SW480 (cell line): ENCODE results near the gene RIOX2.
"Not testable (repeated sequence)": the region's sequence is repeated elsewhere in the genome, so short reads cannot be mapped to it uniquely, and the experiment has no call there.

ENCODE experiments used
- DNase-seq: peaks from one replicate; pipeline ENCODE4 v3.0.0-alpha.2; 2016; ENCODE audit warnings: low spot score

RIOX2 gene

GRCh38 chr3:97971679-97972567, at the start of gene RIOX2:
TSS of gene RIOX2 (minus strand) at chr3:97972431. CDS start at chr3:97967593, 4,838 bp downstream.
- DNase-seq, result peak; percentile 72

- DNase-seq, result no peak
Measured at GRCh38 chr3:98020412-98020811, 48.2 kb upstream of the RIOX2 start.

- no peak for DNase-seq
Measured at GRCh38 chr3:98018301-98018700, 46.1 kb upstream of the RIOX2 start.

DNA sequence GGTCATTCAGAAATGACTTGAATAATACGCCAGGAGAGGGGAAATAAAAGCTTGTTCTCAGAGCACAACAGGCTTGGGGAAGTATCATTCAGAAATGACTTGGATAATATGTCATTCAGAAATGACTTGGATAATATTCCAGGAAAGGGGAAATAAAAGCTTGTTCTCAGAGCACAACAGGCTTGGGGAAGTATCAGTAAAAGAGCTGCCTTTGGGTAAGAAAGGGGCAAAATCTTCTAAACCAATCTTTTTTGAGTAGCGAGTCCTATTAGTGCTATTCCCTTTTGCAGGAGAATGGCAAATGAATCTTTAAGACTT, 42.0 kb upstream of the RIOX2 start:
- DNase-seq, result no peak

DNA sequence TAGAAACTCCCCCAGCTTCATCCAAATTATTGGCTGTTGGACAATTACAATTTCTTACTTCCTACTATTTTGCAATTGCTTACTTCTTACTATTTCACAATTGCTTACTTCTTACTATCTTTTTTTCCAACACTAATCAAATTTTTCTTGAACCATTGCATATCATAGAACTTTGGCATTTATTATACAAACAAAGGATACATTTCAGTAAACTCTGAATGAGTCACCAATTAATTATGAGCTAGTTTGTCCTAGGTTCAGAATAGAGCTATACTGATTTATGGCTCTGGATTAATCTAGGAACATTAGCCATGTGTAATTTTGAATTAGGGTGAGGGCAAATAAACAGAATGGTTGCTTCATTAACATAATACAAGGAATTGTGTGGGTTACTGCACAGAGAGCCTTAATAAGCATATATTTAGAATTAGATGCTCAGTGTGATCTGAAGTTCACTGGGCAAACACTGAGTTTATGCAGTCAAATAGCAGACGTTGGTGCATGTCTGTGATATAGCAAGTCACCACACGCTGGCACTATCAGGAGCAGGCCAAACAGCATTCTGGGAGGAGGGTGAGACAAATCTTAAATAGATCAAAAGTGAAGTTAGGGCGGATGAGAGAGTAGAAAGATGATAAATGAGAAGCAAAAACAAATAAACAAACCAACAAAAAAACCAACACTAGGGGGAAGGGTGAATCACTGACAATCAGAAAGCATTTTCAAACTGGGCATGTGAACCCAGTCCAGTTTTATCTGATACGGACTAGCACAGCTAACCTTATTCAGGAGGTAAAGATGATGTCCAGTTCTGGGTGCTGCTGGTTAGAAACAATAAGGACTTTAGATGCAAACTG, 41.4 kb upstream of the RIOX2 start:
- no peak for DNase-seq

- no peak for DNase-seq
Measured at GRCh38 chr3:98012979-98013378, 40.7 kb upstream of the RIOX2 start.

DNA sequence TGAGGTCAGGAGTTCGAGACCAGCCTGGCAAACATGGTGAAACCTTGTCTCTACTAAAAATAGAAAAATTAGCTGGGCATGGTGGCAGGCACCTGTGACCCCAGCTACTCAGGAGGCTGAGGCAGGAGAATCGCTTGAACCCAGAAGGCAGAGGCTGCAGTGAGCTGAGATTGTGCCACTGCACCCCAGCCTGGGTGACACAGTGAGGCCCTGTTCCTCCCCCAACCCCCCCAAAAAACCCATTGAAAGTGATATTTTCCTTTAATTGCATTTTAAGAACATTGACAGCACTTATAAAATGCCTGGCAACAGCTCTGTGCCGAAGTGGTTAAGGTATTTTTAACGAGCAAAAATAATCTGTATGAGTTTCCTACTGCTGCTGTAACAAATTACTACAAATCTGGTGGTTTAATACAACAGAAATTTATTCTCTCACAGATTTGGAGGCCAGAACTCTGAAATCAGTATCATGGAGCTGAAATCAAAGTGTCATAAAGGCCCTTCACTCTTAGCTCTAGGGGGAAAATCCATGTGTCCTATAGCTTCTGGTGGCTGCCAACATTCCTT, 38.7 kb upstream of the RIOX2 start:
- not testable (repeated sequence) for DNase-seq

GRCh38 chr3:98010194-98010882, 38.1 kb upstream of the RIOX2 start:
- DNase-seq, result no peak

DNA sequence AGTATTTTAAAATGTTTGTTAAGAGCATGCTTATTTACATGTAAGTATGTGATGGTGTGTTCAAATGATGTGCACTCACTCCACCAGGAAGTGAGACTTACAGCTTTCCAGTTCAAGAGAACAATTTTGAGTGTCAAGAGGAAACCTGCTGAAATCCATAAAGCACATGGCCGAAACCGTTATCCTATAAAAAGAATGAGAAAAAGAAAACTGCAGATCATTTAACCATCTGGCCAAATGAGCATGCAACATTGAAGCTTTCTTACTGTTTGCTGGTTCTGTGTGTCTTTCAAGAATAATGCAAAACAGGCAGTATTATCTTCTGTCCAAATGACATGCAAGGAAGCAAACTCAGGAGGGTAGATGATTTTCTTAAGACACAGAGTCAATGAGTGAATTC, 36.6 kb upstream of the RIOX2 start:
- no peak for DNase-seq

DNA sequence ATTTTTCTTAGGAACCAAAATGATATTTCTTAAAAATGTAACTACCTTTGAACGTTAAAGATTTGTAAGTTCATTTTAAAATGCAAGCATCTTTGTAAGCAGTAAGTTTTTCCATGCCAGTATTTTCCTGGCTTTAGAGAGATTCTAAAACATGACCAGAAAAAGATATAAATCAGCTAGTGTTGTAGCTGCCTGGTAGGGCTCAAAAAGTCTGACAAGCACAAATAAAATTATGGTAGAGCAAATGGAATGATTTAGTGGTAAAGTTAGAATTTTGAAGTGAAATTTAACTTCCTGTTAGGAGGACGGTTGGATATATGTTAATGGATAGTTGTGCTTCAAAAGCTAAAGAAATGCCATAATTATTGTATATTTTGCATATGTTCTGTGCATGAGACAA, 33.2 kb upstream of the RIOX2 start:
- no peak for DNase-seq

GRCh38 chr3:98004721-98005120, 32.5 kb upstream of the RIOX2 start:
- no peak for DNase-seq

DNA sequence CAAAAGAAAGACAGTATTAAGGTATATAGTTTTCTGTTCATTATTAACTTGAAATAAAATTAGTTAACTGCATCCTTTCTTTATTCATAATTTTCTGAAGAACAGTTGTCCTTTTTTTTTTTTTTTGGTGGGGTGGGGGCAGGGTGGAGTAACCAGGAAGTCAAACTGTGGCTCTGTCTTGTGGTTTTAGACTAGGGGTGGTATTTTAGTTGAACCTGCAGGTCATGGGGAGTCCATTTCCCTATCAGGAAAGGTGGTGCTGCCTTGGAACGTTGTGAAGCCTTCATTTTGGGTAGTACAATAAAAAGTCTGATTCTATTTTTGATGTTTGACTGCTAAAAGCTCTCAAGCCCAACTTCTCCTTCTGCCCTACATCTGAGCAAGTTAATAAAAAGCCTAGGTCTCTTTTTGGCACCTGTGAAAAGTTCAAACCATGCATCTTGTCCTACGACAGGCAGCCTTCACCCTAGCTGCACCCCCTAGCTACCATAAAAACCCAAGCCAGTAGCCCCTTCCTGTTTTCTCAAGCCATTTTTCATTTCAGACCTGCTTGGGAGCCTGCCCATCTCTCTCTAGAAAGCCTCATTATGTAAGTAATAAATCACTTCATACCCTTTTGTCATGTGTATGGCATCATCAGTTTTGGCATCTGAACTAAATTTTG, 31.2 kb upstream of the RIOX2 start:
- no peak for DNase-seq

DNA sequence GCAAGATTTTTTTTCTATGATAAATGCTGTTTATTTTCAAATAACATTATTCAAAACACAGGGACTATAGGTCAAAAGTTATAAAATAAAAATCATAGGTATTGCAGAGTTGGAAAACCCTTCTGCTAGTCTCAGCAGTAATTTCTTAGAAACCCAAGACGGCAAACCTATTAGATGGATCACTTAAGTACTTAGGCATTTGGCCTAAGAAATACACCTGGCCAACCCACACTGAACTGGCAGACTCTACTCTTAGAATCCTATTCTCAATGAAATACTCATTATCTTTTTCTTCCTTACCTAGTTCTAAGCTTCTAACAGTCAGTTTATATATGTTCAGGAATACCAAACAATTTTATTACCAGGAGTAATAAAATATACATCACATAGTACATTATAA, 30.5 kb upstream of the RIOX2 start:
- no peak for DNase-seq

GRCh38 chr3:97999994-98000393, 27.8 kb upstream of the RIOX2 start:
- no peak for DNase-seq

DNA sequence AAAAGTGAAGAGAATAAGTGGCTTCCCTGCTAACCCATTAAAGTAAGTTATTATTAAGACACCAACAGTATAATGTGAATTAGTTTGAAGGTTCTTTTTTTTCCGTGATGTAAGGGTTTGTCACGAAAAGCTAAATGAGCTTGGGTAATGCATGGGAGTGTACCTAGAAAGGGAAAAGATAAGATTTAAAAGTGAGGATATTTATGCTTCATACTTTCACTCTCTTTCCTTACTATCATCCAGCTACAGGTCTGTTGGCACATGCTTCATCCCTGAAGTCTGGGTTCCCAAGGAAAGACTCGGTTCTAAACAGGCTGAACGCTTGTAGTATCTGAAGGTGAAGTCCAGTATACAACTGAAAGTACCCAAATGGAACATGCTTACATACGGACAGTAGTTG, 26.9 kb upstream of the RIOX2 start:
- no peak for DNase-seq

- DNase-seq, result no peak
Measured at GRCh38 chr3:97996988-97997387, 24.8 kb upstream of the RIOX2 start.

DNA sequence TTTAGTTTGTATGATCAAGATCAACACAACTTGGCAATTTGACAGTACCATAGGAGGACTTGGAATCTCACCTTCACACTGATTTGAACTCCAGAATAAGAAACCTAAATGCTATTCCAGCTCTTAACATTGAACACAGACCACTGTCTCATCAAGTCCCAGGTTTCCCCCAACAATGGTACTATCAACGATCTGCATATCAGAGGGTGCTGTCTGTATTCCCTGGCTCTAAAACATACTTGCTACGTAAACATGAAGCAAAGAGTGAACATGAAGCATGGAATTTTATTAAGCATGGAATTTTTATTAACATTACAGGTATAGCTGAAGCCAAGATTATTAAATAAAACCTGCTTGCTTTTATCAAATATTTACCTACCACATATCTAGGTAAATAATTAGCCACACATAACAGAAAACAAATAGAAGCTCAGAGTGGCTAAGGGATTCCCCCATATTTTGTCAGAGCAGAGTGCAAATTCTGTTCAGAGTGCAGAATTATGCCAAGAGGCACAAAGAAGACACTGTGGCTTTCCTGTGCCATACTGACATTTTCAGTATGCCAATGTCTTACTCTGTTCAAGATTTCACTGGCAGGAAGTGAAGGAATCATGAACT, 22.2 kb upstream of the RIOX2 start:
- no peak for DNase-seq

GRCh38 chr3:97993526-97993925, 21.3 kb upstream of the RIOX2 start:
- DNase-seq, result no peak

DNA sequence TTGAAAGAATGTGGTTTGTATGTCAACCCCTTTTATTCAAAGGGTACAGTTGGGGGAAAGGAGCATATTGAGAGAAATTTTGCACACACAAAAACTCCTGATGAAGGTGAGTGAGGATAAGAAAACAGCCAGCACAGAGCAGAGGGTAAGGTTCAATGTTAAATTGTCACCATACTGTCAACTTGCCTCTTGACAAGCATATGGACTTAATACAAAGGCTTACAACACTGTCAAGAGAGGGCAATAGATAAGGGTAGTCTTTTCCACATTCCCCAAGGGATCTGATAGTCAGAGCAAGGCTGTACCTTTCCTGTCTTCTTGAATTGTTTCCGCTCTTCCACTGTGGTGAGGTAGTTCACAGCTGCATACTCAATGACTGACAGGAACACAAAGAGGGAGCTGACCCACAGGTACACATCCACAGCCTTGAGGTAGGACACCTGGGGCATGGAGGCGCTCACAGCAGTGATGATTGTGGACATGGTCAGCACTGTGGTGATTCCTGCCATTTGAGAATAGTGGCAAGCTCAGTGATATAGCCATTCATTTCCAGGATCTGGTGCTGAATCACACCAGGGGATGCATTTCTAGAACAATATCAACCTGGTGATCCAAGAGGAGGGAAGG, 20.4 kb upstream of the RIOX2 start:
- DNase-seq, result no peak

DNA sequence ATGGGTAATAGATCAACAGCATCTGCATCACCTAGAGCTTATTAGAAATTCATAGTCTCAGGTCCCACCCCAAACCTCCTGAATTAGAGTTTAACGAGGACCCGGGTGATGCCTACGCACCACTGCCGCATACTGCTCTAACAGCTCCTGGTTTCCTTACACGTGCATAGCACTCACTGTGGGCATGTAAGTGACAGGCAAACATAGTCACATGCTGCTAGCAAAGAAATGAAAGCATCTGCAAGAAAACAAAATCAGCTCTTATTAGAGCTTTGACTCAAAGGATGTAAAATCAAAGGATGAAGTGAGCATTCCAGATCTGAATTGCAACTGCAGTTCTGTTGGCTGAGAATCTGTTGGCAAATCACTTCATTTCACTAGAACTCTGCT, 19.1 kb upstream of the RIOX2 start:
- DNase-seq, result no peak
